Suprapubic skin (tissue), 4 donors: ENCODE data around the gene PCDHA1.

Experiments
- POLR2A ChIP-seq, 2 donors: fragments of 450-650 bp; IDR thresholded peaks; one replicate each; pipeline ENCODE4 v1.6.1; 2017; ENCODE audit warnings: antibody characterized with exemption in 2 of 2, mild to moderate bottlenecking in 2 of 2, moderate library complexity in 2 of 2
- POLR2AphosphoS5 ChIP-seq, 3 donors: sonication (generic); formaldehyde crosslinking; IDR thresholded peaks; one replicate each; pipeline ENCODE4 v1.6.1; 2017; ENCODE audit warnings: antibody characterized with exemption in 3 of 3
- TF ChIP-seq, protein P1 (sequence below), 2 donors: fragments of 200-600 bp in 1 of 2; fragments of 450-650 bp in 1 of 2; sonication (generic) in 1 of 2; IDR thresholded peaks; one replicate each; pipeline ENCODE4 v1.5.1; 2016 to 2019; ENCODE audit warnings: antibody characterized with exemption in 2 of 2, mild to moderate bottlenecking in 1 of 2, moderate library complexity in 1 of 2

DNA sequence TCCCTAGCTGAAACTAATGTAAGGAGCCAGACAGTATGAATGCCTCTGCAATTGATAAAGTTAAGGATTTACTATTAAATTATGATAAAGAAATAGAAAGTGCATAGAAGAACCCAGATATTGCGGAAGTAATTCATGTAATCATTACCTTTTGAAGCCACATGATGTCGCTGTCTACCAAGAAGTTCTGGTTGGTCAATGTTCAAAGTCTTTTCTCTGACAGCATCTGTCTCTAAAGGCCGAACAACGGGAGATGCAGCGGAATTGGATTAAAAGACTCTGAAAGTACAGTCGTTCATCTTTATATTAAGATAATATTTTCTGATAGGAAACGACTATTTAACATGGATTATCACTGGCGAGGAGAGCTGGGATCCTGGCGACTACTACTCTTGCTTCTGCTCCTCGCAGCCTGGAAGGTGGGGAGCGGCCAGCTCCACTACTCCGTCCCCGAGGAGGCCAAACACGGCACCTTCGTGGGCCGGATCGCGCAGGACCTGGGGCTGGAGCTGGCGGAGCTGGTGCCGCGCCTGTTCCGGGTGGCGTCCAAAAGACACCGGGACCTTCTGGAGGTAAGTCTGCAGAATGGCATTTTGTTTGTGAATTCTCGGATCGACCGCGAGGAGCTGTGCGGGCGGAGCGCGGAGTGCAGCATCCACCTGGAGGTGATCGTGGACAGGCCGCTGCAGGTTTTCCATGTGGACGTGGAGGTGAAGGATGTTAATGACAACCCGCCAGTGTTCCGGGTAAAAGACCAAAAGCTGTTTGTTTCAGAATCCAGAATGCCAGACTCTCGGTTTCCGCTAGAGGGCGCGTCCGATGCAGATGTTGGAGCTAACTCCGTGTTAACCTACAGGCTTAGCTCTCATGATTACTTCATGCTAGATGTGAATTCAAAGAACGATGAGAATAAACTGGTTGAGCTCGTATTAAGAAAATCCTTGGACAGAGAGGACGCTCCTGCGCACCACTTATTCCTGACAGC is 55.3 kb downstream of the PCDHA1 start, which contains the start of gene PCDHA8:
- TF ChIP-seq, protein P1, sequence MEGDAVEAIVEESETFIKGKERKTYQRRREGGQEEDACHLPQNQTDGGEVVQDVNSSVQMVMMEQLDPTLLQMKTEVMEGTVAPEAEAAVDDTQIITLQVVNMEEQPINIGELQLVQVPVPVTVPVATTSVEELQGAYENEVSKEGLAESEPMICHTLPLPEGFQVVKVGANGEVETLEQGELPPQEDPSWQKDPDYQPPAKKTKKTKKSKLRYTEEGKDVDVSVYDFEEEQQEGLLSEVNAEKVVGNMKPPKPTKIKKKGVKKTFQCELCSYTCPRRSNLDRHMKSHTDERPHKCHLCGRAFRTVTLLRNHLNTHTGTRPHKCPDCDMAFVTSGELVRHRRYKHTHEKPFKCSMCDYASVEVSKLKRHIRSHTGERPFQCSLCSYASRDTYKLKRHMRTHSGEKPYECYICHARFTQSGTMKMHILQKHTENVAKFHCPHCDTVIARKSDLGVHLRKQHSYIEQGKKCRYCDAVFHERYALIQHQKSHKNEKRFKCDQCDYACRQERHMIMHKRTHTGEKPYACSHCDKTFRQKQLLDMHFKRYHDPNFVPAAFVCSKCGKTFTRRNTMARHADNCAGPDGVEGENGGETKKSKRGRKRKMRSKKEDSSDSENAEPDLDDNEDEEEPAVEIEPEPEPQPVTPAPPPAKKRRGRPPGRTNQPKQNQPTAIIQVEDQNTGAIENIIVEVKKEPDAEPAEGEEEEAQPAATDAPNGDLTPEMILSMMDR (IDR thresholded peaks at IDR 0.05): no peak
- TF ChIP-seq POLR2A (IDR thresholded peaks at IDR 0.05): no peak
- no peak for TF ChIP-seq POLR2AphosphoS5 (IDR thresholded peaks at IDR 0.05)
